Activated CD4-positive, alpha-beta T cell treated with anti-CD3 and anti-CD28 coated beads for 4 hours (primary cell): Measurements from ENCODE around the gene FGGY.

Experiments
- DNase-seq, 2 donors: peaks; one replicate each; pipeline ENCODE4 v3.0.0-alpha.2; 2020

The FGGY gene

GRCh38 chr1:59391212-59392179, 94.6 kb downstream of the FGGY start:
- no peak for DNase-seq

DNA sequence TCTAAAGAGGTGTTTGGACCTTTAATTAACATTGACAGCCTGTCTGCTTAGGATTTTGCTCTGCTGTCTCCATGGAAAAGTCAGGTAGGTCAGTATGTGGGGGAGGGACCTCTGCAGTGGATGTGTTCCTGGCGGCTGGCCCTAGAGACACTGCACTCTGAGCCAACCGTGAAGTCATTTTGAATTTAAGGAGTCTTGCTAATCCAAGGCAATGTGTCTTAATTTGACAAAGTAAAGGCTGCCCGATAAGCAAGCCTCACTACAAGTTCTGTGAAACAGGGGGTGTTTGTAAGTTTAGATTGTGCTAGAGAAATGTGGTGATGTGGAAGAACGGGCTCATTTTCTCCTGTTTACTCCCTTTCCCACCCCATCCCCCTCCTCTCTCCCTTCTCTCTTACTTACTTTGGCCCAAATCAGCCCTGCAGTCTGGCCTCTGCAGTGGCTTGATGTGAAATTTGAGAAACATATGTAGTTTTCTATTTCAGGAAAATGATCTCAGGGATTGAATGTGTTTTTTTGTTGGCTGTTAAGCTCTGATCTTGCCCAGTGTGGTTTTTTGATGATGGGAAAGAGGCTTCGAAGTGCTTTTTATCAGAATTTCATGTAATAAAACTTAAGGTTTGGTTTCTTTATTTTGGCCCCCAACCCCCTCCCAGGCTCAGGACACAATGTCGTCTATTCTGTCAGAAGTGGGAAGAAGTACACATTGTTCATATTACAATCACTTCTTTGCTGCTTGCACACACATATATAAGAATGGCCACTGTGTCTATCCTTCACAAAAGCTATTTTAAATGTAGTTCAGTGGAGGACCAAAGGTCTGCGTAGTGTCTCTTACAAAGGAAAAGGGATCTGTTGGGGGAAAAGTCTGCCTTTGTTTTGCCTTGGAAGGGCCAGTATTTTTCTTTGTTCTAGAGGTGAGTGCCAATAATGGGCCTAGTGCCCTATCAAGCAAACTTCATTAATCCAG, 96.6 kb downstream of the FGGY start:
- no peak for DNase-seq

DNA sequence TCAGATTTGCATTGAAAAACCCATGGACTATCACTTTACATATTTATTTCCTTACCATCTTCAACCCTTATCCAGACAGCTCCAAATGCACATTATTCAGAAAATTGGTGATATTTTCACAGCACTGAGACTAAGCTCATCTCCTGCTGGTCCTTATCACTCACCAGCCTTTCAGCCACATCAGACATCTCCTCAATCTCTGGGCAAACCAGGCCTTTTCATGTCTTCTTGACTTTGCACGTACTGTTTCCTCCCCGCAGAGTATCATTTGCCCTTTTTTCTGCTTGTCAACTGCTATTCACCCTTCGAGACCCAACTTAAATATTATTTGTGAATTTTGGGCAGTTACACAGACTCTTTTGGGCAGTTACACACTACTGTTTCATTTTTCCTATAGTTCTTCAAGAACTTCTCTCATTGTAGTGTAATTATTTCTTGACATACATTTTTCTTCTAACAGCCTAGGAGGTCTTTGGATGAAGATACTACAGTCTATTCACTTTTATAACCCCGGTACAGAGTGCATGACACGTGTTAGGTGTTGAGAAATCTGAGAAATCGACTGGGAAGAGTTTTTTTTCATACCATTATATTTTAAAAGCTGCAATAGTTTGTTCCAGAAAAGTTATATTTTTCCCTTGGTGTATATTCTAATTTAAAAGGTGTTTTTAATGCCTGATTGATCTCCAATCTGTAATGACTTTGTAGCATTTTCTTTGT, 98.0 kb downstream of the FGGY start:
- DNase-seq = no peak

- no peak for DNase-seq
Observed at GRCh38 chr1:59396387-59396786, 99.5 kb downstream of the FGGY start.

DNA sequence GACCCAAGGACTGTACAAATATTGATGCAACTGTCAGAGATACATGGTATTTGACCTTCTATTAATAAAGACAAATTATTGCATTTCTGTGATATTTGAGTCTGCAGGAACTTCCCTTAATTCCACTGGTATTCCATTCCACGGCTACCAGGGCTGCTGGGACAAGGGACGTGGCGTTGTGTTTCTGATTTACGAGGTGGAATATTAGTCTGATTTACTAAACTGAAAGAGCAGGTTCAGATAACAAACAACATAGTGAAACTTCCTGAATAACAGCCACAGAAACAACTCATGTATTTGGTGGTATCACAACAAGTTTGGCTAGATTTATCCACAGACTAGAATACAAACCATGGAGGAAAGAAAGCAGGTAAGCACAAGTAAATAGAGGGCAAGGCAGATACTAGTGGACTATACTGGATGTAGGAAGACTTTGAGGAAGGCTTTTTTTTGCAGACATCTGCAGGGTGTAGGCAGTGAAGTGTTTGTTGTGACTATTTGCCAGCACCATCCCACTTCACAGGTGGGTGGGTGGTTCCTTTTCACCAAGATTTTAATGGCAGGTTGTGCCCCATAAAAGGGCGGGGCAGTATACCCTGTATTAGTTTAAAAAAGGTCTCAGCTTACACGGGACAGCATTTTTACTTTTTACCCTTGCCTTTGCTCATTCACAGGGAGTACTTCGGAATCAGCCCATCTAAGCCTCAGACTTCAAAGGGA, 100.4 kb downstream of the FGGY start:
- no peak for DNase-seq

DNA sequence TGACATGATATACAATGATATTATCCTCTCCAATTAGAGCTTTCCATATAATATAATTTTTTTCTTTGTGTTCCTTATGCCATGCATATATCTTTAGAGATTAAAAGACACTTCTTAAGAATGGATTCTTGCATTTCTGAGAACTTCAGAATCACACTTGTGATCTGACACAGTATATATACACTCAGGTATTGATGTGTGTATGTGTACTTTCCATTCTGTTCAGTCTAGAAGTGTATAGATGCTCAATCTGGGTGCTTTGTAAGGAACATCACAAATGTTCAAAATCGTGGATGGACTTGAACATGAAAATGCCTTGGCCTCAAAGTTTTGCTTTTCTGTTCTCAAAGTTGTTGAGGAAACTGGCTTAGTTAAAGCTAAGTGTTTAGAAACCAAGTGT, 102.7 kb downstream of the FGGY start:
- no peak for DNase-seq

DNA sequence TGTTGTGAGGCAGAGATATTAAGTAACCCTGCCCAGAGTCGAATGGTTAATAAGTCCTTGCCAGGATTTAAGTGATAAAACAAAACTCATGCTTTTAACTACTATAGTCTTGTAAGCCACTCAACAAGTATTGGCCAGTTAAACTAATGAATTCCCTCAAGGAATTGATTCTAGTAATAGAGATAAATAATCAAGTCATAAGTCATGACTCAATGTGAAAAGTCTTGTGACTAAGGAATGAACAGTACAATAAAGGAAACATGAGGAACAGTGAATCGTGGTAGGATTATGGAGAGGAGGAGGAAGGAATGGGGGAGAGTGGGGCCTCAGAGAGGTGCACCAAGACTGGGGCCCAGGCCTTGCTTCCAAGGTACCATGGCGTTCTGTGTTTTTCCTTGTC, 104.7 kb downstream of the FGGY start:
- DNase-seq = no peak

DNA sequence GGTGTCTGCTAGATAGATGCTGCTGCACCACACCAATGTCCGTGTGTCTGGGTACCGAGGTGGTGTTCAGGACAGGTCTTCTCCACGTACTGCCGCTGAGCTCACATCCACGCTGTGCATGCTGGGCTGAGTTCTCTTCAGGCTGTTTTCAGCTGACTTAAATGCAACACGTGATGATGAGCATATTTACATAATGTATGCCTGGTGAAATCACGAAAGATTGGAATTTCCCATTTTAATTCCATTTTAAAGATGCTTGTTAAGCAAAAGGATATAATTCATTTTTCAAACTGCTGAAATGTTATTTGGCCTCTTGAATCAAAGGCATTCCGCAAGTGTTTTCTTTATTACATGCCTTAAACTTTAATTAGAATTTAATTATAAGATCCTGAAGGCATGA, 107.9 kb downstream of the FGGY start:
- DNase-seq = no peak

- no peak for DNase-seq
Observed at GRCh38 chr1:59406437-59407164, 109.7 kb downstream of the FGGY start.

DNA sequence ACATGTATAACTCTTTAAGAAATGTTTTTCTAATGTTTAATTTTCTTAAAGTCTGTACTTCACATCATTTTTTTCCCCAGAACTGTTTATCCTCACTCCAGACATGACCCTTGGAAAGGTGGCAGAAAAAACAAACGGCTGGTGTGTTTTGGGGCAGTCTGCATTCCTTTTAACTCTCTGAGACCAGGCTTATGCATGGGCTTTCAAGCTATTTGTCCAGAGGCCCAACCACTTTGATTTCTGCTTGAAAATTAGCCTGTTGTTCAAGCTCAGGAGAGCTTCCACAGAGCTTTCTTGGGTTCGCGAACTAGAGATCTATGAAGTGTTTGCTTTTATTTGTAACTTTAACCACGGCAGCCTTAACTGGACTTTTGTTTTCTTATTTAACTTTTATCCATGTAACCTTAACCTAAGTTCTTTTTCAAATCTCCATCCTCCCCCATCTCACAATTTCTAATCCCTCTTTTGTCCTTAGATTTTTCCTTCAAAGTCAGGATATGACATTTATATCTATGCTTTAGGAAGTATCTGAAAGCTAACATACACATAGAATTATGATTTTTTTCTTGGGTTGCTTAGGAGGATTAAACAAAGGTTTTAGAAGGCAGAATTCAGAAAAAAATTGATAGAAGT, 111.8 kb downstream of the FGGY start:
- DNase-seq = no peak

DNA sequence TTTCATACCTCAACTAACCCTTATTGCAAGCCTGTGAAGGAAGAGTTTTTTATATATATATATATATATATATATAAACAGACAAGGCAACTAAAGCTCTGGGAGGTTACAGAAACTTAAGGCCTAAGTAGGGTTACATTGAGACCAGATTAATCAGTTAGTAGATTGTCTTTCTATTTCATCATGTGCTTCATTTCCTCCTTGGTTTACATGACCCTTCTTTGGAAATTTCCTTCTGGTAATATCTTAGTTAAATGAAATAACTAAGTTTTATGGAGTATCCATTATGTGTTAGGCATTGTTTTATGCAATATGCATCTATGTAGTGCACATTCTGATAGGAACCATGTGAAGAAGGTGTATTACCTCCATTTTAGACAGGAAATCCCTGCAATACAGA, 112.7 kb downstream of the FGGY start:
- DNase-seq = no peak

- no peak for DNase-seq
Observed at GRCh38 chr1:59409986-59410385, 113.1 kb downstream of the FGGY start.

- DNase-seq = no peak
Observed at GRCh38 chr1:59410457-59410856, 113.6 kb downstream of the FGGY start.

DNA sequence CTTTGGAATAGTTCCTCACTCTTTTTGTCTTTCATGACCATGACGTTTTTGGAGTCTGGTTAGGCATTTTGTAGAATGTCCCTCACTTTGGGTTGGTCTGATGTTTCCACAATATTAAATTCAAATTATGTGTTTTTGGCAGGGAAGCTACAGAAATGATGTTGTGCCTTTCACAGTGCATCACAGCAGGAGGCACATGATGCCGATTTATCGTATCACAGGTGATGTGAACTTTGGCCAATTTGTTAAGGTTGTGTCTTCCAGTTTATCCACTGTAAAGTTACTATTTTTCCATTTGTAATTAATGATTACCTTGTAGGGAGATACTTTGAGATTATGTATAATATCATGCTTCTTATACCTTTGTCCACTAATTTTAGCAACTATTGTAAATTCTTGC, 114.3 kb downstream of the FGGY start:
- DNase-seq = no peak

DNA sequence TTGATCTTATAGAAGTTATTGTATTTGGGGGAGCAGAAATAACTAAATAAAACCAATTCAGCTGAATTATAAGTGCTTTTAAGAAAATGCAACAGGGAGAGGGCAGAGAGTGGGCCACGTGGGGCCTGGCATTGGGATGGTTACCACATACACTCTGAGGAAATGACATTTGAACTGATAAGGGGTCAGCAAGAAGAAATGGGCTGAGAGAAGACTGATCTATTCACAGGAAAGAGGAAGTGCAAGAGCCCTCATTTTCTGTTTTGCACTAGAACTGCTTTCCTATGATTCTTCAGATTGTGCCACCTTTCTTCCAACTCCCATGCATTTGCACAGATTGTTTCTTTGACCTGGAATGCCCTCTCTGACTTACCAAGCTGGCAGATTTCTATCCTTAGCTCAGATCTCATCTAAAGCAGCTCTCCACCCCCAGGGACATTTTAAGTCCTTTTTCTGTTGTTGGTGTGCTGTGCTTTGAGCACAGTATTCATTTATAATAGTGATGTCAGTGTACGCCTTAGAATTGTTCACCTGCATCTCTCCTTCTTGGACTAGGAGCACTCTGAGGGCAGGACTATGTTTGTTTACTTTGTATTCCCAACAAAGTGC, 115.9 kb downstream of the FGGY start:
- no peak for DNase-seq

- DNase-seq = no peak
Observed at GRCh38 chr1:59413327-59413720, 116.4 kb downstream of the FGGY start.

DNA sequence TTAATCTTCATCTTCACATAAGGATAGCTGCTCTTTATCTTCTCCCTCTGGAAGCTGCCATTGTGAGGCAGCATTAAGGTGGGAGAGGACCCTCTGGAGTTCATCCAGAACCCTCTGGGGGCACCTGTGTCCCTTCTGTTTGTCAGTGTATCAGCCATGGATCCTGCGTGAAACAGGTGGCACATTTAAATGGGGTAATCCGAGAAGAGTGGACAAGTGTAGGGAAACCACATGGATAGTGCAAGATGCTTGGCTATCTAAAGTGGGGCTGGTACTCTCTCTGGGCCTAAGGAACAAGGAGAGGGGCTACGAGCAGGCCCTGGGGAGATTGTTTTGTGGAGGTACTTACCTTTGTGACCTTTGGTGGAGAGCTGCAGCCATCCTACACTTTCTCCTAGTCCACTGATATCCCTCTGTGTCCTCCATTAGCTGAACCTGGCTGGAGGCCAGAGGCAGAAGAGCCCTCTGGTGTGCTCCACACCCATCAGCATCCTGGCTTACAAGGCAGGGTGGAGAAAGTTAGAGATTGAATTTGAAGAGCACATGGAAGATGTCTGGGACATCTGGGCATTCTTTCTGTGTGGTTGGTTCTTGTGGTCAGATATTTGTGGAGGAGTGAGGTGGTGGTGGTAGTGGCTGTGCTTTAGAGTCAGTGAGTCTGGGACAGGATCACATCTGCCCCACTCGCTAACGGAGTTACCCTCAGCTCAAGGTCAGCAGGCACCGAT, 117.7 kb downstream of the FGGY start:
- DNase-seq = no peak

DNA sequence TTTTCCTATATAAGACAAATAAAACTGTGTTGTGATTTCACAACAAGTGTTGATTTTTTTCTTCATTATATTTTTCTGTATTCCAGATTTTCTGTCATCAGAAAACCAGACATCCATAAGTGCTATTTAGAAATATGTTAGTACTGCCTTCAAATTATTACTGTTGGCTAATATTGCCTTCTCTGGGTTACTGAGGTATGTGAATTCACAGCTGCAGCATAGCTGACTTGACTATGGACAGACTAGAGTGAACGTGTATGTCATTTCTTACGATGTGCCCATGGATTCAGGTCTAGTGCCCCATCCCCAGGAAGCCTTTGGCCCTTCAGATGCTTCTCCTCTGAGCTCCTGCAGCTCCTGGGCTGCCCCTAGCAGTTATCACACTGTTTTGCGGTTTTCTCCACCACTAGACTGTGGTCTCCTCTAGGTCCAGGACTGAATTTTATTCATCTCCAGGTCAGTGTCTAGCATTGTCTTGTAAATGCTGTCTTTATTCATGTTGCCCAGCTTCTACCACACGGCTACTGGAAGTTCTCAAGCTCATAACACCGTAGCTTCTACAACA, 118.5 kb downstream of the FGGY start:
- no peak for DNase-seq

DNA sequence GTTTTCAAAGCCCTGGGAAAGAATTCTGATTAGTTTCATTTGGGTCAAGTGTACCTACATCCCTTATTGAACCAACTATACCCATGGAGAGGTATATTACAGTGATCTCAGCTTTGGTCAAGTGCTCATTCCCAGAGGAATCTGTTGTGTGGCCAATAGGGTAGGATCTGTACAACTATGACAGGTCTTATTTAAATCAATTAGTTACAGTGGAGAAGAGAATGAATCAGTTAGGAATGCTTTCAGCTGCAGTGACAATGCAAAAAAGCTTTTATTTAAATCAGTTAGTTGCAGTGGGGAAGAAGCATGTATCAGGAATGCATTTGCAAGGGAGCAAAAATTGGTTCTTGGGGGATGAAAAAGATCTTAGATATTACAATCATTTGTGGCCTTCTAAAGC, 119.0 kb downstream of the FGGY start:
- no peak for DNase-seq

GRCh38 chr1:59417406-59417805, 120.5 kb downstream of the FGGY start:
- no peak for DNase-seq
